ENCODE results near the gene ADAMTS2. TPM values are rescaled to one million over a fixed set of nuclear protein-coding genes. Genes with fewer than 3 reads are reported as not detected.

ADAMTS2 gene
- total and polyA plus RNA-seq, 2 of the 8 experiments (the other 6 are each of a cell fraction or from before 2014, with no cell fraction given) = 6.6 to 7.3 TPM

DNA sequence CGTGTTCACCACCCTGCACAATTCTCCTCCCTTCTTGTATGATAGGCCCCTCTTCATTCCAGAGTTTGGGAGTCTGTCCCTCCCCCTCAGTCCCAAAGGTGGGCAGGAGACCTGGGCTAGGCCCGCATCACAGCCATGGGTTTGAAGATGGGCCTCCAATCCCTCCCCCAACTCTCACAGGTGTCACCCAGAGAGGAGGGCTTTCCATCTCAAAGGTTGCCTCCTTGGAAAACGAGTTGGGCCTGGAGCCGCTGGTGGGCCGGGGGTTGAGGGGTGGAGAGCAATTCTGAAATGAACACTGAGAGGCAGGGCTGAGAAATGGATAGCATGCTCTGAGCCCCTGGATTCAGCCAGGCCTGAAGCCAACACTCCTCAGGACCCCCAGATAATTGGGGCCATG lies 6.2 kb downstream of the ADAMTS2 start (continued):
- TF ChIP-seq, protein P1, sequence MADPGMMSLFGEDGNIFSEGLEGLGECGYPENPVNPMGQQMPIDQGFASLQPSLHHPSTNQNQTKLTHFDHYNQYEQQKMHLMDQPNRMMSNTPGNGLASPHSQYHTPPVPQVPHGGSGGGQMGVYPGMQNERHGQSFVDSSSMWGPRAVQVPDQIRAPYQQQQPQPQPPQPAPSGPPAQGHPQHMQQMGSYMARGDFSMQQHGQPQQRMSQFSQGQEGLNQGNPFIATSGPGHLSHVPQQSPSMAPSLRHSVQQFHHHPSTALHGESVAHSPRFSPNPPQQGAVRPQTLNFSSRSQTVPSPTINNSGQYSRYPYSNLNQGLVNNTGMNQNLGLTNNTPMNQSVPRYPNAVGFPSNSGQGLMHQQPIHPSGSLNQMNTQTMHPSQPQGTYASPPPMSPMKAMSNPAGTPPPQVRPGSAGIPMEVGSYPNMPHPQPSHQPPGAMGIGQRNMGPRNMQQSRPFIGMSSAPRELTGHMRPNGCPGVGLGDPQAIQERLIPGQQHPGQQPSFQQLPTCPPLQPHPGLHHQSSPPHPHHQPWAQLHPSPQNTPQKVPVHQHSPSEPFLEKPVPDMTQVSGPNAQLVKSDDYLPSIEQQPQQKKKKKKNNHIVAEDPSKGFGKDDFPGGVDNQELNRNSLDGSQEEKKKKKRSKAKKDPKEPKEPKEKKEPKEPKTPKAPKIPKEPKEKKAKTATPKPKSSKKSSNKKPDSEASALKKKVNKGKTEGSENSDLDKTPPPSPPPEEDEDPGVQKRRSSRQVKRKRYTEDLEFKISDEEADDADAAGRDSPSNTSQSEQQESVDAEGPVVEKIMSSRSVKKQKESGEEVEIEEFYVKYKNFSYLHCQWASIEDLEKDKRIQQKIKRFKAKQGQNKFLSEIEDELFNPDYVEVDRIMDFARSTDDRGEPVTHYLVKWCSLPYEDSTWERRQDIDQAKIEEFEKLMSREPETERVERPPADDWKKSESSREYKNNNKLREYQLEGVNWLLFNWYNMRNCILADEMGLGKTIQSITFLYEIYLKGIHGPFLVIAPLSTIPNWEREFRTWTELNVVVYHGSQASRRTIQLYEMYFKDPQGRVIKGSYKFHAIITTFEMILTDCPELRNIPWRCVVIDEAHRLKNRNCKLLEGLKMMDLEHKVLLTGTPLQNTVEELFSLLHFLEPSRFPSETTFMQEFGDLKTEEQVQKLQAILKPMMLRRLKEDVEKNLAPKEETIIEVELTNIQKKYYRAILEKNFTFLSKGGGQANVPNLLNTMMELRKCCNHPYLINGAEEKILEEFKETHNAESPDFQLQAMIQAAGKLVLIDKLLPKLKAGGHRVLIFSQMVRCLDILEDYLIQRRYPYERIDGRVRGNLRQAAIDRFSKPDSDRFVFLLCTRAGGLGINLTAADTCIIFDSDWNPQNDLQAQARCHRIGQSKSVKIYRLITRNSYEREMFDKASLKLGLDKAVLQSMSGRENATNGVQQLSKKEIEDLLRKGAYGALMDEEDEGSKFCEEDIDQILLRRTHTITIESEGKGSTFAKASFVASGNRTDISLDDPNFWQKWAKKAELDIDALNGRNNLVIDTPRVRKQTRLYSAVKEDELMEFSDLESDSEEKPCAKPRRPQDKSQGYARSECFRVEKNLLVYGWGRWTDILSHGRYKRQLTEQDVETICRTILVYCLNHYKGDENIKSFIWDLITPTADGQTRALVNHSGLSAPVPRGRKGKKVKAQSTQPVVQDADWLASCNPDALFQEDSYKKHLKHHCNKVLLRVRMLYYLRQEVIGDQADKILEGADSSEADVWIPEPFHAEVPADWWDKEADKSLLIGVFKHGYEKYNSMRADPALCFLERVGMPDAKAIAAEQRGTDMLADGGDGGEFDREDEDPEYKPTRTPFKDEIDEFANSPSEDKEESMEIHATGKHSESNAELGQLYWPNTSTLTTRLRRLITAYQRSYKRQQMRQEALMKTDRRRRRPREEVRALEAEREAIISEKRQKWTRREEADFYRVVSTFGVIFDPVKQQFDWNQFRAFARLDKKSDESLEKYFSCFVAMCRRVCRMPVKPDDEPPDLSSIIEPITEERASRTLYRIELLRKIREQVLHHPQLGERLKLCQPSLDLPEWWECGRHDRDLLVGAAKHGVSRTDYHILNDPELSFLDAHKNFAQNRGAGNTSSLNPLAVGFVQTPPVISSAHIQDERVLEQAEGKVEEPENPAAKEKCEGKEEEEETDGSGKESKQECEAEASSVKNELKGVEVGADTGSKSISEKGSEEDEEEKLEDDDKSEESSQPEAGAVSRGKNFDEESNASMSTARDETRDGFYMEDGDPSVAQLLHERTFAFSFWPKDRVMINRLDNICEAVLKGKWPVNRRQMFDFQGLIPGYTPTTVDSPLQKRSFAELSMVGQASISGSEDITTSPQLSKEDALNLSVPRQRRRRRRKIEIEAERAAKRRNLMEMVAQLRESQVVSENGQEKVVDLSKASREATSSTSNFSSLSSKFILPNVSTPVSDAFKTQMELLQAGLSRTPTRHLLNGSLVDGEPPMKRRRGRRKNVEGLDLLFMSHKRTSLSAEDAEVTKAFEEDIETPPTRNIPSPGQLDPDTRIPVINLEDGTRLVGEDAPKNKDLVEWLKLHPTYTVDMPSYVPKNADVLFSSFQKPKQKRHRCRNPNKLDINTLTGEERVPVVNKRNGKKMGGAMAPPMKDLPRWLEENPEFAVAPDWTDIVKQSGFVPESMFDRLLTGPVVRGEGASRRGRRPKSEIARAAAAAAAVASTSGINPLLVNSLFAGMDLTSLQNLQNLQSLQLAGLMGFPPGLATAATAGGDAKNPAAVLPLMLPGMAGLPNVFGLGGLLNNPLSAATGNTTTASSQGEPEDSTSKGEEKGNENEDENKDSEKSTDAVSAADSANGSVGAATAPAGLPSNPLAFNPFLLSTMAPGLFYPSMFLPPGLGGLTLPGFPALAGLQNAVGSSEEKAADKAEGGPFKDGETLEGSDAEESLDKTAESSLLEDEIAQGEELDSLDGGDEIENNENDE (IDR thresholded peaks at IDR 0.05; ENCODE audit: insufficient replicate concordance, low read length) = no peak
- TF ChIP-seq ZNF274 (IDR thresholded peaks at IDR 0.05; ENCODE audit: borderline replicate concordance, extremely low read depth, low read length) (no peak), SUZ12 (IDR thresholded peaks at IDR 0.05; ENCODE audit: low read length) (no peak), BCL11A (IDR thresholded peaks at IDR 0.05; ENCODE audit: low read depth in 2 of 2, low read length in 2 of 2) (no peak)
